ENCODE measurements around the gene ANGPTL7.

DNA sequence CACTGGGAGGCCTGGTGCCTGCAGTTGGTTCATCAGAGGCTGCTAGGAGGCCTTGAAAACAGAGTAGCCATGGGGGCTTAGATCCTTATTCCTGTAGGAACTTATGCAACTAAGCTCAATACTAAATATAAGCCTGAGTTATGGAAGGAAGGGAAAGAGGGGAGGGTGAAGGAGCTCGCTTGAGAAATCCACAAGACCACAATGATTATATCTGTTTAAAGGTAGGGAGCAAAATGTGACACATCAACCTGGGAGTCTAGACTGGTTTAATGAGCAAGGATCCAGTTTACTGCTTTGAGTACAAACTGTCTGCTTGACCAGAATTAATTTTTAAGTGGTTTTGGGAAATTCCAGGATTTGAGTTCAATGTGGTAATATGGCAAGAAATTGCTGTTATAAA lies 20.4 kb upstream of the ANGPTL7 start:
- TF ChIP-seq CTCF (IDR thresholded peaks at IDR 0.05): no peak
- TF ChIP-seq POLR2A (IDR thresholded peaks at IDR 0.05): no peak
